Embryonic facial prominence (tissue), 1 donor: Measurements from ENCODE around the gene BRF1.

ENCODE experiments used
- DNase-seq: peaks from one replicate; pipeline ENCODE4 v3.0.0-alpha.2; 2016; ENCODE audit errors: extremely low spot score

BRF1 gene

DNA sequence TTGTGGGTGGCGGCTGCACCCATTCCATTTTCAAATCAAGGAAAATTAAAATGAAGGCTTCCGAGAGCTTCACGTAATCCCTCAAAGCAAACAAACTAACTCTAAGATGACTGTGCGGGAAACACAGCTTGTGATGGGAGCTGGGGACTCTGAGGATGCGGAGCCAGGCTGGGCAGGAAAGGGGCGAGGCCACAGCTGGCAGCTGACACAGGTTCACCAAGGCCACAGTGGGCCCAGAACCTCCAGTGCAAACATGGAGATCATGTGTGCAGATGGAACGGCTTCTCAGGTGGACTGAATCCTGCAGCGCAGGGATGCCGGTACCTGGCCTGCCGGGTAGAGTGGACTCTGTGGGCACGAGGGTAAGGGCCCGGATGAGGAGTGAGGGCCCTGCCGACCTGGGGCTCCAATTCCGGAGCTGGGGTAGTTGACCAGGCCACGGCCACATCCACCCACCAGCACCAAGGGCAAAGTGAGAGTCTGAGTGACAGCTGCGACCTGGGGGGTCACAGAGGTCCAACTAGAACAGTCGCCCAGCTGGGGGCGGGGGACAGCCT, 71.6 kb downstream of the BRF1 start:
- DNase-seq: no peak

- no peak for DNase-seq
Measured at GRCh38 chr14:105228562-105228961, 72.2 kb downstream of the BRF1 start.

DNA sequence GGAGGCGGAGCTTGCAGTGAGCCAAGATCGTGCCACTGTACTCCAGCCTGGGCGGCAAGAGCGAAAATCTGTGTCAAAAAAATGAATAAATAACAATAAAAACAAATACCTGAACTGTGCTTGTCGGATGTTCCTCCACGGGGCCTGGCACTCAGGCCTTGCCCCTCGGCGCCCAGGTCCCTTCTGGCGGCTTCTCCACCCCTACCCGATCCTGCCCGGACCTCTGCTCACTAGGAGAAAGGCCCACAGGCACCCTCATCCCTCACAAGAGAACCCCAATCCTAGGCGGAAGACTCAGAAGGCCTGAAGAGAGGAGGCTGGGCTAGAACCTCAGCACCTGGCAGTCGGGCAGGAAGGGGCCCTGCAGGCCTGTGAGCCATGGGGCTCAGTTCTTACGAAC, 73.5 kb downstream of the BRF1 start:
- no peak for DNase-seq

DNA sequence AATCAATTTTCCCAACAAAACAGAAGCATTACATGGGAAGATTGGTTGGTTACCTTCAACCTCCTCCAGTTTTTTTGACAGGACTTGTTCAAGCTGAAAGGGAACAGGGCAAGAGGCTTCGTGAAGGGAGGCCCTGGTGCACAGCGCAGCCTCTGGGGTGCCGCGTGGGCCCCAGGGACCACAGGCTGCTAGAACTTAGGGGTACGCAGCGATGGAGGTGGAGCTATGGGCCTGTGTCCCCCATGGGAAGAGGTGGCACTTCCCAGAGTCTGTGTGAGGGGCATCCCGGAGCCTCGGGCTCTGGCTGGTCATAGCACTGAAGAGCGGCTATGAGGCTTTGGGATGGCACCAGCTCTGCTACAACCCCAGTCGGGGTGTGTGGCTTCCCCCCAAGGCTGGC, 74.6 kb downstream of the BRF1 start:
- no peak for DNase-seq

GRCh38 chr14:105224845-105225570, 75.8 kb downstream of the BRF1 start:
- DNase-seq: no peak

GRCh38 chr14:105223770-105224544, 76.8 kb downstream of the BRF1 start:
- DNase-seq: no peak

- DNase-seq: no peak
Measured at GRCh38 chr14:105223260-105223659, 77.5 kb downstream of the BRF1 start.

DNA sequence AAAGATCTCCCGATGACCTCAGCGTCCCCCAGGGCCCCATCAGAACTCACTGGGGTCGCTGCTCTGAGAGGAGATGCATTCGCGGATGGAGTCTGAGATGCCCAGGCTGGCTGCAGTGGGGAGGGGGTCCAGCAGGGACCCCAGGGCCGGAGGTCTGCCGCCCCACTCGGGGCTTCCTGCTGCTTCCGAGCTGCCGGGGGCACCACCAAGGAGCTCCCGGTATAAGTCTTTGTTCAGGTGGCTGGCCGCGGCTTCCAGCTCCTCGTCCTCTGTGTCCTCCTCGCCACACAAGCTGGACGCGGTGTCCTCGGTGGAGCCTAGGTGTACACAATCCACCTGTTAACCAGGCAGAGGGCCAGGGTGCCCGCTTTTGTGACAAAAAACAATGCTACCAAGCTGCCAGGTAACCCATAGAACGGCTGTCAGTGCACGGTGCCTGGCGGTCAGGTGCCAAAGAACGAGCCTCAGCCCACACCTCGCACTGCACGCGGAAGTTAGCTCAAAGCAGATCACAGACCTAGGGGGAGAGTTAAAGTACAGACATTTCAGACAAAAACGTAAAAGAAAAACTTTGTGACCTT, 79.1 kb downstream of the BRF1 start:
- no peak for DNase-seq

DNA sequence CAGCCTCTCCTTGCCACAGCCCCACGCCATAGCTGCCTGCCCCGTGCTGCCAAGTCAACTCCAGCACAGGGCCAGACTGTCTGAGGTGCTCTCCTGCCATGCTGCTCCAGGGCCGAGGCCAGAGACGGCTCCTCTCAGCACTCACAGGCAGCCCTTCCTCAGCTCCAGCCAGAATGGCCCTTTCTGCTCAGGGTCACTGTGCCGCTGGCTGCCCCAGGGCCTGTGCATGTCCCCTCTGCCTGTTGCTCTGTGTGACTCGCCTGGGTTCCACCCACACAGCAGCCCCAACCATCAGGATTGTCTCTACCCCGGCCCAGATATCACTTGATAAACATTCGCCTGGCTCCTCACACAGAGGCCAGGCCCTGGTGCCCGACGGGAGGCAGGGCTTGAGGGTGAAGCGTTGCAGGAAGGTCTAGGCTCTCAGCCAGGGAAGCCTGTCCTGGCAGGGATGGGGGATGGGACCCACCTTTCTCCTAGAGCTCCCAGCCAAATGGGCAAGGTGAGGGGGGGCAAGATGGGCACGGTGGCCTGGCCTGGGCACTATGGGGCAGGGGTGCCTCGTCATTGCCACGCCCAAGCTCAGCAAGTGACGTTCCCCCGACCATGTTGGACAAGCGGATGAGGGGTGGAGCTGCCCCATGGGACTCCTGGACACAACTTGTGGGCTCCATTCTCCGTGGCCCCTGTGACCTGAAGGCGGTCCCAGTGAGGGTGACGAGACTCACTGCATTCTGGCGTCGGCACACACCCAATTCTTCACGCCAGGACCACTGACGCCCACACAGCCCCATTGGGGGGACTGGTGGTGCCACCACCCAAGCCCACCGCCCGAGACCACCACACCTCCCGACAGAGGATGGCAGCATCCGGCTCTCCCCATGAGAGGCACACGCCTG, 79.9 kb downstream of the BRF1 start:
- no peak for DNase-seq

GRCh38 chr14:105219753-105220152, 81.0 kb downstream of the BRF1 start:
- no peak for DNase-seq

GRCh38 chr14:105219043-105219612, 81.7 kb downstream of the BRF1 start:
- no peak for DNase-seq

DNA sequence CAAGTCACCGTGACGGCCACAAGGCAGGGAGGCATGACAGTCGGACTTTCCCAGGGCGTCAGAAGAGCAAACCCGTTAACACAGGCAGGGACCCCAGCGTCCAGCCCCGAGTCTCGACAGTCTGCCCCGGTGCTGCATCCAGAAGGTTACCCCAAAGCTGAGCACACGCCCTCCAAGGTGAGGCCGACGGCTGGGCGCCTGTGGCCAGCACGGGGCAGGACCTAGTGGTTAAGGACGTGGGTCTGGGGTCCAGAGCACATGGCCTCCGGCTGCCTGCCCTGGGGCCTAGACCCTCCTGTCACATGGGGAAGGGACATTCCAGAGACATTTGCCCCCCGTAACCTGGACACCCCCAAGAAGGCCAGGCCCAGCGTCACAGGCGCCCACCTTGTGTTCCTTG, 82.2 kb downstream of the BRF1 start:
- DNase-seq: no peak

DNA sequence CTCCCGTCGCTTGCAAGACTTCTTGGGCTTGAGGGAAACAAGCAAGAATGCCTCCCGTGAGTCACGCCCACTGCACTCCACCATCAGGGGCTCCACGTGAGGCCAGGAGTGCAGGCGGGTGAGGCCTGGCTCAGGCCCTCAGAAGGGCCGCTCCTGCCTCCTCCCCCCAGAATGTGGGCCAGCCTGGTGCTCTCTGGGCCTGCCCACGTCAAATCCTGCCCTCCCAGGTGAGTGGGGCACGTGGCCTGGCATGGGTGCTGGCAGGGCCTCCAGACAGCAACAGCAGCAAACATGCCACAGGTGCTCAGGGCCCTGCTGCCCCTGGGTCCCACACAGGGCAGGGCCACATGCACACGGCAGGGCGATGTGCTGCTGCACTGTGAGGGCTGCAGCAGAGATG, 83.0 kb downstream of the BRF1 start:
- no peak for DNase-seq

GRCh38 chr14:105216490-105217247, 84.1 kb downstream of the BRF1 start:
- no peak for DNase-seq

- no peak for DNase-seq
Measured at GRCh38 chr14:105215602-105216001, 85.2 kb downstream of the BRF1 start.

- no peak for DNase-seq
Measured at GRCh38 chr14:105214324-105214915, 86.4 kb downstream of the BRF1 start.

GRCh38 chr14:105213361-105213760, 87.4 kb downstream of the BRF1 start:
- DNase-seq: no peak

GRCh38 chr14:105212541-105213300, 88.1 kb downstream of the BRF1 start:
- no peak for DNase-seq

GRCh38 chr14:105211758-105212089, 89.1 kb downstream of the BRF1 start:
- DNase-seq: no peak
